HG02943 (cell line): ENCODE measurements around the gene ZNF610.

Experiments
- ATAC-seq: cut with Tn5 transposase; IDR thresholded peaks from one replicate; pipeline ENCODE4 v1.9.1; 2021; ENCODE audit warnings: mild to moderate bottlenecking, low read depth, moderate library complexity; ENCODE audit not compliant: unreplicated experiment

Gene ZNF610

DNA sequence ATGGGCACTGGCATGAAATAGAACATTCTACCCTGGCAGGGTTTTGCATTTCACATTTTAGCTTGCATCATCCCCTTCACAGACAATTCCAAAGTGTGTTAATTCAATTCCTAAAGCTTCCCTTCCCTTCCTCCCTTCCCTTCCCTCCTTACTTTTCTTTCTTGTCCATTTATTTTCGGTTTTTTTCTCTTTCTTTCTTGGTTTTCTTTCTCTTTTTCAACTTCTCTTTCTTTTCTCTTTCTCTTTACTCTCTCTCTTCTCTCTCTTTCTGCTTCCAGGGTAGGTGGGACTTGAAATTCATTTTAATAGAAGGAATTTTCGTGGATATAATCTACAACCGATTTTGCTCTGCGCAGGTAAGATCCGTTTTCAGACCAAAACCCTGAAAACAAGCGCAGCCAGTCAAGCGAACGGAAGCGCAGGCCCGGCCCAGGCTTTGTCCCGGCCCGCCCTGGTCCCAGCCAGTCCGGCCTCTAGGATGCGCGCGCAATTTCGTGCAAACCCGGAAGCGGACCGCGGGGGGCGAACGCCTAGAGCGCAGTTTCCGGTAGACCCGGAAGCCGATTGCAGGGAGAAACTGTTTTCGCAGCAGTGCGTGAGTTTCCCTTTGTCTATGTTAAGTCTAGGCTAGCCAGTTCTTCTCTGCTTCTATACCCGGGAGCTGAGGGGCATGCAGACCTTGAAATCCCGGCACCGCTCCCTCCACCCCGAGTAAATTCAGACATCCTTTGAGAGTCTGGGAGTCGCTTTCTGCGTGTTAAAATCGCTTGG, 61.5 kb downstream of the ZNF610 start, which contains the start of gene ZNF528:
ZNF528 (plus strand) TSS at position 540 of the 771 bp plus-strand sequence. CDS start 4,165 bp downstream, outside the sequence.
- peak; percentile 69 for ATAC-seq

DNA sequence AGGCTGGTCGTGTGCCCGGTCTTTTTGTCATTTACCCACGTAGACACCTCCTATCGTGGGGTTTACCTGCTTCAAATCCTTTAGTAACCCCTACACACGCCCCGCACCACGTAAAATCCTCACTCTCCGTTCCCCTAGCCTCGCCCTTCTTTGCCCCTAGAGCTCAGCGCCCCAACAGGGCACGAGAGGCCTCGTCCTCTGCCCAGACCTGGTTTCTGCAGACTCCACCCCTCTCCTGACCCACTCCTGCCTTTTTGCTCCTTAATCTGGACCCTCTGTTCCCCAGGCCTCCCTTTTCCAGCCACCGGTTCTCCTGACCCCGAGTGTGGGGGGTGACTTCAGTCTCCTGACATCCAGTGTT, 62.0 kb downstream of the ZNF610 start:
- no peak for ATAC-seq

DNA sequence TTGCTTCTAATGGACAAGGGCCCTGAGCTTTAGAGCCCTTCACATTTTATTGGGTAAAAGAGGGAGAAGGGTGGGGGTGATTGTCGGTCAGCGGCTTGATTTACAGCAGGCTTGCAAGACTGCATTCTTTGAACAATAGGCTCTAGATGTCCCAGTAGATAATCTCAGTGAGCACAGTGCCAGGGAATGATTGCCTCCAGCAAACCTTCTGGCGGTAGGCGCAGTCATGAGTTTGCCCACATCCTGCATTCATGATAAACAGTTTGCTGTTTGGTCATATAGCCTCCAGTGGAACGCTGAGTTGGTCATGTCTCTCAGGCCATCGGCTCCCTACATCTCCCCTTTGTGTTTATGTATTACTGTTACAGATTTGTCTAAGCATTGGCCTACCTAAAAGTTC, 74.2 kb downstream of the ZNF610 start:
- ATAC-seq: no peak

DNA sequence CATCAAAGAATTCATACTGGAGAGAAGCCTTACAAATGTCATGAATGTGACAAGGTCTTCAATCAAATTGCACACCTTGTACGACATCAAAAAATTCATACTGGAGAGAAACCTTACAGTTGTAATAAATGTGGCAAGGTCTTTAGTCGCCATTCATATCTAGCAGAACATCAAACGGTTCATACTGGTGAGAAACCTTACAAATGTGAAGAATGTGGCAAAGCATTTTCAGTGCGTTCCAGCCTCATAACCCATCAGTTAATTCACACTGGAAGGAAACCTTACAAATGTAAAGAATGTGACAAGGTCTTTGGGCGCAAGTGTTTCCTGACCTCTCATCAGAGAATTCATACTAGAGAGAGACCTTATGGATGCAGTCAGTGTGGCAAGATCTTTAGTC, 79.7 kb downstream of the ZNF610 start:
- ATAC-seq: no peak
